ENCODE measurements around the gene KIF5B. TPM values are rescaled to one million over a fixed set of nuclear protein-coding genes. Genes with fewer than 3 reads are reported as not detected.

KIF5B gene
- total and polyA plus RNA-seq, 2 experiments from 2014 or later, result 63.5 to 81.8 TPM

DNA sequence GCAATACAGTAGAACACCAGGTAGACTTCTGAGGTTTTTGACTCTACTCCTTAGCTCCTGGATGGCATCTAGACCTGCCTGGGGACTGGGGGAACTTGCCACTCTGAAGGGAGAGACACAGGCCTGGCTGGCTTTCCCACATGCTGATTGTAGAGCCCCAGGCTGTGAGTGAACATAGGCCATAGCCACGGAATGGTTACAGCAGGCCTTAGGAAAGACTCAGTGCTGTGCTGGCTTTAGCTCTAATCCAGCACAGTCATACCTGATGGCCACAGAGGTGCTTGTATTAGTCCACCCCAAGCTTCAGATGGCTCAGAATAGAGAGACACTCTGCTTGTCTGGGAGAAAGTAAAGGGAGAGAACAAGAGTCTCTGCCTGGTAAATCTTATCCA is 92.6 kb downstream of the KIF5B start:
- H3K36me3 ChIP-seq (ENCODE audit: insufficient read depth), result no peaks in the 10 kb centered on the region
- H3K4me1 ChIP-seq (ENCODE audit: insufficient read depth), result no peaks in the 10 kb centered on the region
- no peaks in the 10 kb centered on the region for H3K36me3 Mint-ChIP-seq (ENCODE audit: low read depth)
- no peaks in the 10 kb centered on the region for H3K27me3 Mint-ChIP-seq (ENCODE audit: insufficient read depth, low read depth, poor library complexity)
- no peaks in the 10 kb centered on the region for H3K27me3 ChIP-seq (ENCODE audit: insufficient read depth)
- H3F3A ChIP-seq (replicated peaks; ENCODE audit: low read depth), result no peaks in the 10 kb centered on the region
- DNase-seq (ENCODE audit: low spot score) (no peak), ATAC-seq (no peak)
- no peaks in the 10 kb centered on the region for H3K79me2 ChIP-seq (replicated peaks; ENCODE audit: insufficient read depth)
- H3K27ac Mint-ChIP-seq, result peak overlapping the region; percentile 48
- H3K9me3 Mint-ChIP-seq, result no peaks in the 10 kb centered on the region
- no peaks in the 10 kb centered on the region; the same call in 1 of the 2 replicates for H4K20me1 ChIP-seq (replicated peaks; ENCODE audit: insufficient read depth)
- no peak overlapping the region for H2AFZ ChIP-seq
- H3K4me3 ChIP-seq, result no peak overlapping the region
- H3K4me1 Mint-ChIP-seq, result no peaks in the 10 kb centered on the region; the same call in 2 of the 3 replicates
- H3K27ac ChIP-seq (ENCODE audit: low read depth), result no peak overlapping the region
- TF ChIP-seq ZNF331 (CRISPR knock-in tag; IDR thresholded peaks at IDR 0.05; ENCODE audit: low read depth) (no peak), EZH2phosphoT487 (IDR thresholded peaks at IDR 0.05; ENCODE audit: unreplicated experiment) (no peak), STAT1 (IDR thresholded peaks at IDR 0.05; ENCODE audit: unreplicated experiment) (no peak), EZH2 (IDR thresholded peaks at IDR 0.05; ENCODE audit: low read depth, unreplicated experiment) (no peak), ETS1 (IDR thresholded peaks at IDR 0.05) (no peak), JUNB (IDR thresholded peaks at IDR 0.05; ENCODE audit: unreplicated experiment) (no peak), CTCF (conservative IDR thresholded peaks at IDR 0.05; ENCODE audit: low read depth in 2 of 2) (no peak), CREB1 (CRISPR knock-in tag; IDR thresholded peaks at IDR 0.05; ENCODE audit: low read depth) (no peak), ZNF462 (CRISPR knock-in tag; IDR thresholded peaks at IDR 0.05) (no peak), POLR2AphosphoS5 (IDR thresholded peaks at IDR 0.05; ENCODE audit: low read depth) (no peak), ZNF114 (CRISPR knock-in tag; IDR thresholded peaks at IDR 0.05) (no peak), NANOG (IDR thresholded peaks at IDR 0.05; ENCODE audit: borderline replicate concordance) (no peak)
- TF ChIP-seq, protein P1, sequence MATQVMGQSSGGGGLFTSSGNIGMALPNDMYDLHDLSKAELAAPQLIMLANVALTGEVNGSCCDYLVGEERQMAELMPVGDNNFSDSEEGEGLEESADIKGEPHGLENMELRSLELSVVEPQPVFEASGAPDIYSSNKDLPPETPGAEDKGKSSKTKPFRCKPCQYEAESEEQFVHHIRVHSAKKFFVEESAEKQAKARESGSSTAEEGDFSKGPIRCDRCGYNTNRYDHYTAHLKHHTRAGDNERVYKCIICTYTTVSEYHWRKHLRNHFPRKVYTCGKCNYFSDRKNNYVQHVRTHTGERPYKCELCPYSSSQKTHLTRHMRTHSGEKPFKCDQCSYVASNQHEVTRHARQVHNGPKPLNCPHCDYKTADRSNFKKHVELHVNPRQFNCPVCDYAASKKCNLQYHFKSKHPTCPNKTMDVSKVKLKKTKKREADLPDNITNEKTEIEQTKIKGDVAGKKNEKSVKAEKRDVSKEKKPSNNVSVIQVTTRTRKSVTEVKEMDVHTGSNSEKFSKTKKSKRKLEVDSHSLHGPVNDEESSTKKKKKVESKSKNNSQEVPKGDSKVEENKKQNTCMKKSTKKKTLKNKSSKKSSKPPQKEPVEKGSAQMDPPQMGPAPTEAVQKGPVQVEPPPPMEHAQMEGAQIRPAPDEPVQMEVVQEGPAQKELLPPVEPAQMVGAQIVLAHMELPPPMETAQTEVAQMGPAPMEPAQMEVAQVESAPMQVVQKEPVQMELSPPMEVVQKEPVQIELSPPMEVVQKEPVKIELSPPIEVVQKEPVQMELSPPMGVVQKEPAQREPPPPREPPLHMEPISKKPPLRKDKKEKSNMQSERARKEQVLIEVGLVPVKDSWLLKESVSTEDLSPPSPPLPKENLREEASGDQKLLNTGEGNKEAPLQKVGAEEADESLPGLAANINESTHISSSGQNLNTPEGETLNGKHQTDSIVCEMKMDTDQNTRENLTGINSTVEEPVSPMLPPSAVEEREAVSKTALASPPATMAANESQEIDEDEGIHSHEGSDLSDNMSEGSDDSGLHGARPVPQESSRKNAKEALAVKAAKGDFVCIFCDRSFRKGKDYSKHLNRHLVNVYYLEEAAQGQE (IDR thresholded peaks at IDR 0.05; ENCODE audit: unreplicated experiment), result no peak
- no peak overlapping the region for H3K4me2 ChIP-seq
- no peak overlapping the region for H3K4me3 Mint-ChIP-seq
- H3K9me2 ChIP-seq (ENCODE audit: insufficient read depth), result 0 out of 2 replicates have a peak, but pooled peaks cover 2% of the 10 kb centered on the region

Measured in GM23338 (cell line).